Measurements from ENCODE around the gene HPCAL4.

Gene HPCAL4

GRCh38 chr1:39638965-39639304, 52.3 kb downstream of the HPCAL4 start:
- Histone ChIP-seq H3K9me3 (ENCODE audit: insufficient read depth, low read length, severe bottlenecking) (no peaks in the 10 kb centered on the region), H3K27ac (ENCODE audit: low read length) (no peak overlapping the region), H3K36me3 (ENCODE audit: insufficient read depth, low read length) (no peaks in the 10 kb centered on the region), H3K4me2 (ENCODE audit: insufficient read depth, low read length) (no peak overlapping the region), H3K4me1 (ENCODE audit: insufficient read depth, low read length) (no peaks in the 10 kb centered on the region), H2AFZ (ENCODE audit: low read depth, low read length) (no peak overlapping the region), H3K27me3 (ENCODE audit: insufficient read depth, low read length, poor library complexity) (peaks cover 5% of the 10 kb centered on the region), H3K4me3 (ENCODE audit: low read depth in 1 of 2, low read length in 2 of 2) (no peak overlapping the region), H4K20me1 (ENCODE audit: insufficient read depth, low read length) (no peaks in the 10 kb centered on the region), H3K9ac (ENCODE audit: low read depth, low read length) (no peak overlapping the region), H3K79me2 (ENCODE audit: insufficient read depth, low read length) (no peaks in the 10 kb centered on the region)
- DNase-seq (no peak), ATAC-seq (ENCODE audit: insufficient read depth, low read depth) (no peak)
- no peak for TF ChIP-seq EZH2 (IDR thresholded peaks at IDR 0.05; ENCODE audit: borderline replicate concordance, low read depth, low read length, severe bottlenecking)
- TF ChIP-seq CTCF (IDR thresholded peaks at IDR 0.05; ENCODE audit: borderline replicate concordance, extremely low read depth, low read length, poor library complexity, severe bottlenecking): no peak

GRCh38 chr1:39637361-39637760, 53.9 kb downstream of the HPCAL4 start:
- ATAC-seq (ENCODE audit: insufficient read depth, low read depth) (no peak), DNase-seq (no peak)
- H4K20me1 ChIP-seq (ENCODE audit: insufficient read depth, low read length): no peaks in the 10 kb centered on the region
- no peaks in the 10 kb centered on the region for H3K79me2 ChIP-seq (ENCODE audit: insufficient read depth, low read length)
- H3K9me3 ChIP-seq (ENCODE audit: insufficient read depth, low read length, severe bottlenecking): no peaks in the 10 kb centered on the region
- H3K27ac ChIP-seq (ENCODE audit: low read length): no peak overlapping the region
- no peak for TF ChIP-seq CTCF (IDR thresholded peaks at IDR 0.05; ENCODE audit: borderline replicate concordance, extremely low read depth, low read length, poor library complexity, severe bottlenecking)
- TF ChIP-seq EZH2 (IDR thresholded peaks at IDR 0.05; ENCODE audit: borderline replicate concordance, low read depth, low read length, severe bottlenecking): no peak
- no peak overlapping the region for H3K4me2 ChIP-seq (ENCODE audit: insufficient read depth, low read length)
- H3K27me3 ChIP-seq (ENCODE audit: insufficient read depth, low read length, poor library complexity): peaks cover 5% of the 10 kb centered on the region
- no peak overlapping the region for H2AFZ ChIP-seq (ENCODE audit: low read depth, low read length)
- no peak overlapping the region for H3K4me3 ChIP-seq (ENCODE audit: low read depth in 1 of 2, low read length in 2 of 2)
- H3K4me1 ChIP-seq (ENCODE audit: insufficient read depth, low read length): no peaks in the 10 kb centered on the region
- H3K36me3 ChIP-seq (ENCODE audit: insufficient read depth, low read length): no peaks in the 10 kb centered on the region
- no peak overlapping the region for H3K9ac ChIP-seq (ENCODE audit: low read depth, low read length)

- no peak for ATAC-seq (ENCODE audit: insufficient read depth, low read depth)
- Histone ChIP-seq H3K27me3 (ENCODE audit: insufficient read depth, low read length, poor library complexity) (peaks cover 5% of the 10 kb centered on the region), H3K4me2 (ENCODE audit: insufficient read depth, low read length) (no peak overlapping the region)
Measured at GRCh38 chr1:39635871-39636210, 55.4 kb downstream of the HPCAL4 start.

More at GRCh38 chr1:39635871-39636210, 55.4 kb downstream of the HPCAL4 start:
- no peak overlapping the region for H3K9ac ChIP-seq (ENCODE audit: low read depth, low read length)
- TF ChIP-seq CTCF (IDR thresholded peaks at IDR 0.05; ENCODE audit: borderline replicate concordance, extremely low read depth, low read length, poor library complexity, severe bottlenecking) (no peak), EZH2 (IDR thresholded peaks at IDR 0.05; ENCODE audit: borderline replicate concordance, low read depth, low read length, severe bottlenecking) (no peak)
- no peaks in the 10 kb centered on the region for H3K79me2 ChIP-seq (ENCODE audit: insufficient read depth, low read length)
- H3K4me3 ChIP-seq (ENCODE audit: low read depth in 1 of 2, low read length in 2 of 2): no peak overlapping the region
- no peaks in the 10 kb centered on the region for H3K36me3 ChIP-seq (ENCODE audit: insufficient read depth, low read length)
- no peak overlapping the region for H3K27ac ChIP-seq (ENCODE audit: low read length)
- no peaks in the 10 kb centered on the region for H3K9me3 ChIP-seq (ENCODE audit: insufficient read depth, low read length, severe bottlenecking)
- H2AFZ ChIP-seq (ENCODE audit: low read depth, low read length): no peak overlapping the region
- no peak for DNase-seq
- H4K20me1 ChIP-seq (ENCODE audit: insufficient read depth, low read length): no peaks in the 10 kb centered on the region
- H3K4me1 ChIP-seq (ENCODE audit: insufficient read depth, low read length): no peaks in the 10 kb centered on the region
